Activated naive CD8-positive, alpha-beta T cell treated with anti-CD3 and anti-CD28 coated beads, Interleukin-2, amount 50 U/mL, for 24 hours (primary cell): ENCODE data around the gene INTS7.
A peak's percentile ranks its signal among the peaks of the same experiment; 100 is the strongest.
"Not testable (repeated sequence)": the region's sequence is repeated elsewhere in the genome, so short reads cannot be mapped to it uniquely, and the experiment has no call there.

Source experiments
- ATAC-seq: fragments of 150-1000 bp; cut with Tn5 transposase; one replicate; pipeline ENCODE4 v1.10.0; 2021
- DNase-seq: peaks from one replicate; pipeline ENCODE4 v3.0.0; 2021
- H3K27ac Mint-ChIP-seq: one replicate; pipeline ENCODE4 v1.8.0; 2021; ENCODE audit warnings: mild to moderate bottlenecking, mixed read lengths
- H3K27me3 Mint-ChIP-seq: one replicate; pipeline ENCODE4 v1.8.0; 2021; ENCODE audit warnings: mixed read lengths
- H3K36me3 Mint-ChIP-seq: one replicate; pipeline ENCODE4 v1.8.0; 2021; ENCODE audit warnings: low read depth, mixed read lengths
- H3K4me1 Mint-ChIP-seq: one replicate; pipeline ENCODE4 v1.8.0; 2021; ENCODE audit warnings: mixed read lengths
- H3K4me3 Mint-ChIP-seq: one replicate; pipeline ENCODE4 v1.8.0; 2021; ENCODE audit warnings: mild to moderate bottlenecking, moderate library complexity, mixed read lengths
- H3K9me3 Mint-ChIP-seq: one replicate; pipeline ENCODE4 v1.8.0; 2021; ENCODE audit warnings: mixed read lengths

The INTS7 gene

DNA sequence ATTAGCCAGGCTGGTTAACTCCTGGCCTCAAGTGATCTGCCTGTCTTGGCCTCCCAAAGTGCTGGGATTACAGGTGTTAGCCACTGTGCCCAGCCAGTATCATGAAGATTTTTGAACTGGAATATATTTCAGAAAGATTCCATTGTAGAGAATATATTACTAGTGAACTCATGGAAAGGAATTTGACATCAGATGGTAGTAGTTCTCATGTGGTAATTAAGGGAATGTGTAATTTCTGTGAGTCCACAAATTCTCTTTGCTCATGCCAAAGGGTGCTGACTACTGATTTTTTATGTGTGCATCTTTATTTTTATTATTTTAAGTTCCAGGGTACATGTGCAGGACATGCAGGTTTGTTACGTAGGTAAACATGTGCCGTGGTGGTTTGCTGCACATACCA lies 10.6 kb upstream of the INTS7 start:
- no peak overlapping the region for H3K27ac Mint-ChIP-seq
- H3K27me3 Mint-ChIP-seq = no peaks in the 10 kb centered on the region
- ATAC-seq (no peak), DNase-seq (no peak)
- H3K4me3 Mint-ChIP-seq = no peak overlapping the region
- H3K36me3 Mint-ChIP-seq = peaks cover 83% of the 10 kb centered on the region
- no peaks in the 10 kb centered on the region for H3K9me3 Mint-ChIP-seq
- peaks cover 6% of the 10 kb centered on the region for H3K4me1 Mint-ChIP-seq

GRCh38 chr1:212044851-212045250 lies 9.5 kb upstream of the INTS7 start:
- Mint-ChIP-seq H3K4me3 (no peak overlapping the region), H3K9me3 (no peaks in the 10 kb centered on the region), H3K27me3 (no peaks in the 10 kb centered on the region), H3K27ac (no peak overlapping the region), H3K4me1 (peaks cover 14% of the 10 kb centered on the region), H3K36me3 (peaks cover 79% of the 10 kb centered on the region)
- ATAC-seq (no peak), DNase-seq (no peak)

DNA sequence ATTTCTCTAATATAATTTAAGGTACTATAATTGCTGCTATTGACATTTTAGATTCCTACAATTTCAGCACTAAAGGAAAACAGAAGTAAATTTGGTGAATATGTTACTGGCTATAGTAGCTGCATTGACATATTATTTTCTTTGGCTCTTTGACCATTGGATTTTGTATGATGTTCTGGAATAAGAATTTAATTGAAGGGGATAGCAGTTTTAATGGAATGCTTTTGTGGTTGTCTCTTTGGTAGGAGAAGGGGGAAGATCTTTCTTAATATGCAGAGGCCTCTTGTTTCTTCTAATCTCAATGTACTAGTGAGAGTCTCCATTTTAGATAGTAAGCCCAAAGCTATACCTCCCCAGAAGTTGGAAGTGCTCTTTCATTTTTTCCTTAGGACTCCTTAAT lies 7.1 kb upstream of the INTS7 start:
- no peak overlapping the region for H3K4me3 Mint-ChIP-seq
- H3K4me1 Mint-ChIP-seq = peaks cover 30% of the 10 kb centered on the region
- H3K9me3 Mint-ChIP-seq = no peaks in the 10 kb centered on the region
- peaks cover 79% of the 10 kb centered on the region for H3K36me3 Mint-ChIP-seq
- no peak overlapping the region for H3K27ac Mint-ChIP-seq
- DNase-seq (no peak), ATAC-seq (no peak)
- no peaks in the 10 kb centered on the region for H3K27me3 Mint-ChIP-seq

GRCh38 chr1:212040629-212041412 lies 5.5 kb upstream of the INTS7 start:
- ATAC-seq (no peak), DNase-seq (no peak)
- no peaks in the 10 kb centered on the region for H3K27me3 Mint-ChIP-seq
- H3K4me1 Mint-ChIP-seq = peaks cover 33% of the 10 kb centered on the region
- no peak overlapping the region for H3K27ac Mint-ChIP-seq
- H3K4me3 Mint-ChIP-seq = peak overlapping the region; percentile 30
- peaks cover 77% of the 10 kb centered on the region for H3K36me3 Mint-ChIP-seq
- no peaks in the 10 kb centered on the region for H3K9me3 Mint-ChIP-seq

DNA sequence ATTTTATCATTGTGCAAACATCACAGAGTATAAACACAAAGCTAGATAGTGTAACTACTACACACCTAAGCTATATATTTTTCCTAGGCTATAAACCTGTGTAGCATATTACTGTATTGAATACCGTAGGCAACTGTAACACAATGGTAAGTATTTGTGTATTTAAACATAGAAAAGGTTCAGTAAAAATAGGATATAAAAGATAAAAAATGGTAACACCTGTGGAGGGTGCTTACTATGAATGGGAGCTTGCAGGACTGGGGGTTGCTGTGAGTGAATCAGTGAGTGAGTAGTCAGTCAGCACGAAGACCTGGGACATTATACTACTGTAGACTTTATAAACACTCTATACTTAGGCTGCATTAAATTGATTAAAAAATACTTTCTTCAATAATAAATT lies 4.3 kb upstream of the INTS7 start:
- ATAC-seq (no peak), DNase-seq (no peak)
- Mint-ChIP-seq H3K36me3 (peaks cover 72% of the 10 kb centered on the region), H3K4me1 (peaks cover 45% of the 10 kb centered on the region), H3K27me3 (peaks cover 6% of the 10 kb centered on the region), H3K9me3 (no peaks in the 10 kb centered on the region), H3K4me3 (no peak overlapping the region), H3K27ac (no peak overlapping the region)

DNA sequence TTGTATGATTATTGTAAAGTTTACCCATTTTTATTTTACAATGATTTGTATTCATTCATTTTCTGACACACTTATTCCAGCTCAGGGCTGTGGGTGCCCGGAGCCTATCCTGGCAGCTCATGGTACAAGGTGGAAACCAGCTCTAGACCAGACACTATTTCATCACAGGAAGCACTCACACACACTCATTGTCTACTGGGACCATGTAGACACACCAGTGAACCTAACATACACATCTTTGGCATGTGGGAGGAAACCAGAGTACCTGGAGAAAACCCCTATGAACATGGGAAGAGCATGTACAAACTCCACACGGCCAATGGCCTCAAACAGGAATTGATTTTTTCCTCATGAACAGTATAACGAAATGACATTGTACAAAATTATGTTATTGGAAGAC lies 2.5 kb upstream of the INTS7 start:
- Mint-ChIP-seq H3K9me3 (no peaks in the 10 kb centered on the region), H3K4me1 (peaks cover 54% of the 10 kb centered on the region), H3K27me3 (peaks cover 6% of the 10 kb centered on the region), H3K4me3 (peak overlapping the region; percentile 95), H3K27ac (peak overlapping the region; percentile 8), H3K36me3 (peaks cover 60% of the 10 kb centered on the region)
- DNase-seq (no peak), ATAC-seq (no peak)

DNA sequence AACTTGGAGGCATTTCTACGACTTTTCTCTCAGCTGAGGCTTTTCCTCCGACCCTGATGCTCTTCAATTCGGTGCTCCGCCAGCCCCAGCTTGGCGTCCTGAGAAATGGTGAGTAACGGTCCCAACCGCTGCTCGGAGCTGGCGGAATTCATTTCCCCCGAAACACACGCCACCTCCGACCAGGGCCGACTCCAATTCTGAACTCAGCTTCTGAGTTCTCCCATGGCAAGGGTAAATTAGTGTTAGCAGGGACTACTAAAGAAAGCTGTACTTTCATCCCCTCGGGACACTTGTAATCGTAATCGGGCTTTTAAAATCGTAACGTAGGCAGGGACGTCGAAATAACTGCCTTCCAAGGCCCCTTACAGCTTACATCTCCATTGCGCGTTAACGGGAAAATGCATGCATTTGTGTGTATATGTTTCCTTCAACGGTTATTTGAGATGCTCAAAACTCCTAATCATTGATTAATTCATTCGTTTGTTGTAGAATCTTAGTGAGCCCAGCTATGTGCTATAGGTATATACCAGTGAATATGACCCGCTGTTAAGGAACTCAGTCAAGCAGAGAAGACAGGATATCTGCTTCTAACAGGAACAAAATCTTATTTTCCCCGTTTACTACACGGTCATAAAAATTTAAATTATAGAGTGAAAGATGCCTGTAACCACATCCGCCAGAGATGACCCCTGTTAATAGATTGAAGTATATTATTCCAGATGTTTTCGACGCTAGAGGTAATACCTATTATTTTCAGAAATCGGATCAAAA lies 663 bp upstream of the INTS7 start:
- no peak for DNase-seq
- ATAC-seq = peak; percentile 8
- peaks cover 54% of the 10 kb centered on the region for H3K36me3 Mint-ChIP-seq
- peaks cover 66% of the 10 kb centered on the region for H3K4me1 Mint-ChIP-seq
- peak overlapping the region; percentile 98 for H3K27ac Mint-ChIP-seq
- peak overlapping the region; percentile 95 for H3K4me3 Mint-ChIP-seq
- no peaks in the 10 kb centered on the region for H3K9me3 Mint-ChIP-seq
- H3K27me3 Mint-ChIP-seq = peaks cover 6% of the 10 kb centered on the region

DNA sequence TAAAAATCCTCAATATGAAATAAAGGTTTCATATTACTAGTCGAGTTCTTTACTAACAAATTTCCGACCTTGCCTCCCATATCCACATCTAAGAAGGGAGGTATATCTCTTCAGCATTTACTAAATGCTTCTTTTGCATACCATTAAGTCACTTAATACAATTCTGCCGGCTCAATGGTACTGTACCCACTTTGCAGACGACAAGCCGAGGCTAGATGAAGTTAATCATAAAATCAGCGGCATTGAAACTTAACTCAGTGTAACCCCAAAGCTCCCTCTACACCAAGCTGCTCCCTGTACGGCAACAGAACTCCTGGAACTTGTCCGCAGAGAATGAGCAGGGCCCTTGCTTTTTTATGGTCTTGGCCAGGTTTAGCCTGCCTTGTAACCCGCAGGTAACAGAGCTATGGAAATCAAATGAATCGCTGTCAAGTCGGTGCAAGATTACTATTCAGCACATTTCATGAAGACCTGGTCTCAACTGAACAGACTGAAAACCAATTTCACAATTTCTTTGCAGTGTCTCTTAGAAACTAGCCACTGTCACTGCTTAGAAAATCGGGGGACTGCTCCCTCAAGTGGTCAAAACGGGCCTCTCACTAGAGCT lies 738 bp downstream of the INTS7 start:
- Mint-ChIP-seq H3K9me3 (no peaks in the 10 kb centered on the region), H3K4me3 (peak overlapping the region; percentile 95), H3K36me3 (peaks cover 48% of the 10 kb centered on the region), H3K4me1 (peaks cover 68% of the 10 kb centered on the region), H3K27ac (peak overlapping the region; percentile 98), H3K27me3 (peaks cover 6% of the 10 kb centered on the region)
- ATAC-seq = no peak
- no peak for DNase-seq

DNA sequence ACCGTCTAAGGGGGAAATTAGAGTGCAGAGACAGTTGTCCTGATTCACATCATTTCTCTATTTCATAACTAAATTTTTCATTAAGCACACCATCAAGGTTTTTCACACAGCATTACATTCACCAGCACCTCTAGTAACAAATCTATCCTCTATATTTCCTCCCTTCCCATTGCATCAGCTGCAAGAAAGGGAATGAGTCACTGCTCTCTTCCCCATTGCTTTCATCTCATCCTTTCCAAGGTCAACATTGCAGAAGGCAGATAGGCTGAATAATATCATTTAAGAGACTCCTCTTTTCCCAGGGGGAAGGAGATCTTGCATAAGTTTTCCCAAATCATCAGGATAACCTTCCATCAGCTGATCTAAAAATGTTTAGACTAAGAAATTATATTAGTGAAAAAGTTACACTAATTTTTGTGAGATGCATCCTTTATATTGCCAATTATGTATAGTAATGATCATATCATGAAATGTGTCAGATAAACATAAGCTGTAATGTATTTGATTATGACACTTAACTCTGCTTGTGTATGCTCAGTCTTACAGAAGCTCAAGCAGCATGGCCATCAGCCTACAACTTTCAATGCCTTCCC lies 4.3 kb downstream of the INTS7 start:
- Mint-ChIP-seq H3K4me3 (peak overlapping the region; percentile 24), H3K4me1 (peaks cover 55% of the 10 kb centered on the region), H3K27ac (peak overlapping the region; percentile 79), H3K36me3 (peaks cover 30% of the 10 kb centered on the region), H3K9me3 (no peaks in the 10 kb centered on the region), H3K27me3 (peaks cover 6% of the 10 kb centered on the region)
- no peak for DNase-seq
- ATAC-seq = no peak

DNA sequence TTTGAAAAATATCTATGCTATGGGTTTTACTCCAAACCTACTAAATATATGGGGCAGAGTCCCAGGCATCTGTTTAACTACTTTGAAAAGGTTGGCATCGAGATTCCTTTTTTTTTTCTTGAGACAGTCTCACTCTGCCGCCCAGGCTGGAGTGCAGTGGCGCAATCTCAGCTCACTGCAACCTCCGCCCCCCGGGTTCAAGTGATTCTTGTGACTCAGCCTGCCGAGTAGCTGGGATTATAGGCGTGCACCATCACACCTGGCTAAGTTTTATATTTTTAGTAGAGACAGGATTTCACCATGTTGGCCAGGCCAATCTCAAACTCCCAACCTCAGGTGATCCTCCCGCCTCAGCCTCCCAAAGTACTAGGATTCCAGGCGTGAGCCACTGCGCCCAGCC lies 7.6 kb downstream of the INTS7 start:
- H3K4me3 Mint-ChIP-seq, DNase-seq, H3K9me3 Mint-ChIP-seq, H3K27ac Mint-ChIP-seq, ATAC-seq, H3K27me3 Mint-ChIP-seq: not testable (repeated sequence)
- H3K36me3 Mint-ChIP-seq = peaks cover 38% of the 10 kb centered on the region
- H3K4me1 Mint-ChIP-seq = peaks cover 33% of the 10 kb centered on the region

DNA sequence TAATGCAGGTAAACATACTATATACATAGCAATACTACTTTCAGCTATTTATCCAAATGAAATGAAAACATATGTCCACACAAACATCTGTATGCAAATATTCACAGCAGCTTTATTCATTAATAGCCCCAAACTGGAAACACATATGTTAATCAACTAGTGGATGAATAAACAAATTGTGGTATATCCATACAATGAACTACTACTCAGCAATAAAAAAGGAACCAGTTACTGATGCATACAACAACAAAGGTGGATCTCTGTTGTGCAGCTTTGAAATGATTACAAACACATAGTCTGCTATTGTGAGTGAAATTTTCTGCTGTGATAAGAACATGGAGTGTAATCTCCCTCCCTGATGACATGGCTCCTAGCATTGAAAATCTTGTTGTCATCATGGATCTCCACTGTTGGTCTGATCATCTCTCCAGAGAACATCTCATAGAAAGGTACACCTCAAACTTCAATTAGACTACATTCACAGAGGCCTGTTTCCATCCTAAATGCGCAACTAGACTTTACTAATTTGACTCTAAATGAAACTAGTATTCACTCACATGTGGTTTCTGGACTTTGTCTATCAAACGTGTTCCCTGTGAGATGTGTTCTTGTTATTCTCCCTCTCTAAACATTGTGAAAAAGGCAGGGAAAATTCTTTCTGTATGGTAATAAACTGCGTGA lies 10.7 kb downstream of the INTS7 start:
- ATAC-seq (no peak), DNase-seq (no peak)
- Mint-ChIP-seq H3K36me3 (peaks cover 41% of the 10 kb centered on the region), H3K27me3 (no peaks in the 10 kb centered on the region), H3K4me1 (peaks cover 4% of the 10 kb centered on the region), H3K4me3 (no peak overlapping the region), H3K9me3 (peaks cover 4% of the 10 kb centered on the region), H3K27ac (no peak overlapping the region)

DNA sequence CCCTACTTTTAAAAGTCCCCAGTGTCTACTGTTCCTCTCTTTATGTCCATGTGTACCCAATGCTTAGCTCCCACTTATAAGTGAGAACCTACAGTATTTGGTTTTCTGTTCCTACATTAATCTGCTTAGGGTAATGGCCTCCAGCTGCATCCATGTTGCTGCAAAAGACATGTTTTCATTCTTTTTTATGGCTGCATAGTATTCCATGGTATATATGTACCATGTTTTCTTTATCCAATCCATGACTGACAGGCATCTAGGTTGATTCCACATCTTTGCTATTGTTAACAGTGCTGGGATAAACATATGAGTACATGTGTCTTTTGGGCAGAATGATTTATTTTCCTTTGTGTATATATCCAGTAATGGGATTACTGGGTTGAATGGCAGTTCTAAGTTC lies 12.4 kb downstream of the INTS7 start:
- not testable (repeated sequence) for H3K27me3 Mint-ChIP-seq, H3K27ac Mint-ChIP-seq
- peaks cover 34% of the 10 kb centered on the region for H3K36me3 Mint-ChIP-seq

GRCh38 chr1:212021563-212021962 lies 13.8 kb downstream of the INTS7 start:
- H3K9me3 Mint-ChIP-seq = peaks cover 4% of the 10 kb centered on the region
- H3K4me1 Mint-ChIP-seq = no peaks in the 10 kb centered on the region
- no peak overlapping the region for H3K27ac Mint-ChIP-seq

More for the DNA sequence above, 12.4 kb downstream of the INTS7 start:
- not testable (repeated sequence) for ATAC-seq, DNase-seq, H3K4me1 Mint-ChIP-seq, H3K9me3 Mint-ChIP-seq, H3K4me3 Mint-ChIP-seq

DNA sequence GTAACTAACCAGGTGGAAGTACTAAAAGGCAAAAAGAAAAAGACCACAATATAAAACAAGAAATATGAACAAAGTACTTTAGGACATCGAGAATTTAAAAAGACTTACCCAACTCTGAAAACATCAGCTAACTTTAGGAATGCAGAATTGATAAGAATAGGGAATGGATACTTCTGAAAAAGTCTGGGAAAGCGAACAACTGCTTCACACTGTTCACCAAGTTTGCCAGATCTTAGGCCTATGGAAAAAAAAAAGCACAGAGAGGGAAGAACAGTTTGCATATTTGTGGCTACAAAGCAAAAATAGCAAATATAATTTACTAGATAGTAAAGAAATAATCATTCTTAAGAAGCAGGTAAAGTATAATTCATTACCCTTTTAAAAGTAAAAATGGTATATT lies 14.4 kb downstream of the INTS7 start:
- Mint-ChIP-seq H3K4me1 (no peaks in the 10 kb centered on the region), H3K4me3 (no peak overlapping the region), H3K27me3 (no peaks in the 10 kb centered on the region), H3K27ac (no peak overlapping the region), H3K9me3 (peaks cover 4% of the 10 kb centered on the region), H3K36me3 (peaks cover 36% of the 10 kb centered on the region)
- no peak for DNase-seq
- no peak for ATAC-seq

More at GRCh38 chr1:212021563-212021962, 13.8 kb downstream of the INTS7 start:
- Mint-ChIP-seq H3K4me3 (no peak overlapping the region), H3K27me3 (no peaks in the 10 kb centered on the region), H3K36me3 (peaks cover 32% of the 10 kb centered on the region)
- ATAC-seq = no peak
- no peak for DNase-seq
